Peyer's patch (tissue), 4 donors: ENCODE results near the gene ANKRD53.

Experiments used
- POLR2A ChIP-seq, 2 donors: fragments of 450-650 bp; IDR thresholded peaks; one replicate each; pipeline ENCODE4 v1.5.1; 2017; ENCODE audit warnings: antibody characterized with exemption in 2 of 2, mild to moderate bottlenecking in 2 of 2, moderate library complexity in 2 of 2
- TF ChIP-seq, protein P1 (sequence below), 6 experiments: fragments of 450-650 bp in 4 of 6; fragments of 200-600 bp in 2 of 6; sonication (generic) in 1 of 6; IDR thresholded peaks; one replicate each; pipeline ENCODE4 v1.5.1; 2017 to 2019; ENCODE audit warnings: antibody characterized with exemption in 6 of 6, mild to moderate bottlenecking in 3 of 6, moderate library complexity in 1 of 6

DNA sequence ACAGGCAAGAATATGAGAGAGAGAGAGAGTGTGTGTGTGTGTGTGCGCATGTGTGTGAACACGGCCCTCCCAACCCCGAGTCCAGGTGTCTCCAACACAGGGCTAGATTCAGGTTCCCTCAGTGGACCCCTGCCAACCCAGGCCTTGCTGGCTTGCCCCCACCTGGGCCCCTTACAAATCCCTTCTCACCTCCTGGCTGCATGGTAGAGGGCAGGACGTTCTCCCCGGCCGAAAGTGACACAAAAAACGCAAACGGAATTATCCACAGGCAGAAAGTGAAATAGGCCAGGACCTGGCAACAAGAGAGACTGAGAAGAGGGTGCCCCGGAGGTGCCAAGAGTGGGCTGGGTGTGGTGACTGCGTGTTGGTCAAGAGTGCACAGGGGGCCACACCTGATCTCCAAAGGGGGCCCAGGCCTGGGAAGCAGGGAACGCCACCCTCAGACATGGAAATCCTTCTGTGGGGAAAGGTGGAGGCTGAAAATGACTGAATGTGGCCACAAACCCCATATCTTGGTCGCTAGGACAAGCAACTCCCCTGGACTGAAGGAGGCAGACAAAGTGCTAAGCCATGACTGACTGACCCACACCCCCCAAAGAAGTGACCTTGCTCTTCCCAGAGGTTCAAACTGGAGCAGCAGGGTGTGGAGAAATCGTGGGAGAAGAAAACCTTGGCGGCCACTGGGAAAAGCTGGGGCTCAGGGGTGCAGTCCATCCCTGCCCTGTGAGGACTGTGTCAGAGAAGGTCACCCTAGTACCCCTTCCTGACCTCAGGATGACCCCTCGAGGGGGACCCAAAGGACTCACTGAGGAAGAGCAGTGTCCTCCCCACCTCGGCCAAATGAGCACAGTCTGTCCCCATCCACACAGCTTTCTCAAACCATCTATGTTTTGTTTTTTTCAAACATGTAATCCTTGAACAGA lies 10.6 kb downstream of the ANKRD53 start:
- TF ChIP-seq POLR2A (IDR thresholded peaks at IDR 0.05): no peak
- TF ChIP-seq, protein P1, sequence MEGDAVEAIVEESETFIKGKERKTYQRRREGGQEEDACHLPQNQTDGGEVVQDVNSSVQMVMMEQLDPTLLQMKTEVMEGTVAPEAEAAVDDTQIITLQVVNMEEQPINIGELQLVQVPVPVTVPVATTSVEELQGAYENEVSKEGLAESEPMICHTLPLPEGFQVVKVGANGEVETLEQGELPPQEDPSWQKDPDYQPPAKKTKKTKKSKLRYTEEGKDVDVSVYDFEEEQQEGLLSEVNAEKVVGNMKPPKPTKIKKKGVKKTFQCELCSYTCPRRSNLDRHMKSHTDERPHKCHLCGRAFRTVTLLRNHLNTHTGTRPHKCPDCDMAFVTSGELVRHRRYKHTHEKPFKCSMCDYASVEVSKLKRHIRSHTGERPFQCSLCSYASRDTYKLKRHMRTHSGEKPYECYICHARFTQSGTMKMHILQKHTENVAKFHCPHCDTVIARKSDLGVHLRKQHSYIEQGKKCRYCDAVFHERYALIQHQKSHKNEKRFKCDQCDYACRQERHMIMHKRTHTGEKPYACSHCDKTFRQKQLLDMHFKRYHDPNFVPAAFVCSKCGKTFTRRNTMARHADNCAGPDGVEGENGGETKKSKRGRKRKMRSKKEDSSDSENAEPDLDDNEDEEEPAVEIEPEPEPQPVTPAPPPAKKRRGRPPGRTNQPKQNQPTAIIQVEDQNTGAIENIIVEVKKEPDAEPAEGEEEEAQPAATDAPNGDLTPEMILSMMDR (IDR thresholded peaks at IDR 0.05): no peak
